ENCODE measurements around the gene VPS26A. TPM values are rescaled to one million over a fixed set of nuclear protein-coding genes. Genes with fewer than 3 reads are reported as not detected.
A peak's percentile ranks its signal among the peaks of the same experiment; 100 is the strongest.

Gene VPS26A
- total RNA-seq, 1 donor: 41.3 TPM

DNA sequence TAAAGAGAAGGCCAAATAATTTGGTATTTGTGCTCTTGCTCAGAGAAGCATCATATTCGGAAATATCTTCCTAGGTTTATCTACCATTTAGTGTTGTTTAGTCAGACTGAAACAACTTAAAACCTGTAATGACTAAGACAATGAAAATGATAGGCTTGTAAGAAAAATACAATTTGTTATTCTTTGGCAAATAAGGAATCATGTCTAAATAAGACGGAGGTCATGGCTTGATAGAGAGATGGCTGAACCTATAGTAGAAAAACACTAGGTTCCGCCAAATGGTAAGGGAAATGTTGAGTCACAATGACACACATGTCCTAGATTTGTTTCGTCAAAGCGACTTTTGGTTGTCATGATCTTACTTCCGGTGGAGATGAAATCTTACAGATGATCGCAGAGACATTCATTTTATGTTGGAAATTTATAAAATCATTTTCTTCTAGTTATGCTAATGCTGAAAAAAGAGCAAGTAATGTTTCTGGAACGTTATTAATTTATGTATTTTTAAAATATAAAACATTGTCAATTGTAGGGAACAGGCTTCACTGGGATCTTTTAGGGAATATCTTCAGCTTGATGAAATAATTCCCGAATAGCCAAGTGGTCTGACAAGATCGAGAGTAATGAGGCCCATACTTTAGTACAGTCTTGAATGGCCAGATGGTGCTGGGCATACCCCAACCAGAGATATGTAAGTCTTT lies 35.0 kb upstream of the VPS26A start:
- Histone ChIP-seq H3K79me2 (ENCODE audit: insufficient read depth, low read length) (peaks cover 58% of the 10 kb centered on the region), H3K36me3 (ENCODE audit: insufficient read depth, low read length) (peaks cover 5% of the 10 kb centered on the region), H3K4me1 (ENCODE audit: insufficient read depth, low read length) (peaks cover 41% of the 10 kb centered on the region), H3K27ac (ENCODE audit: low read depth, low read length) (peak overlapping the region; percentile 98), H3K9me3 (ENCODE audit: low read depth, low read length) (no peaks in the 10 kb centered on the region), H3K27me3 (ENCODE audit: insufficient read depth, low read length) (no peaks in the 10 kb centered on the region), H2AFZ (ENCODE audit: low read length) (no peak overlapping the region), H3K4me2 (ENCODE audit: insufficient read depth, low read length) (peak overlapping the region; percentile 83), H4K20me1 (ENCODE audit: insufficient read depth, low read length) (peaks cover 19% of the 10 kb centered on the region), H3K4me3 (ENCODE audit: insufficient read depth, low read length) (peak overlapping the region; percentile 77)
- TF ChIP-seq, protein P1, sequence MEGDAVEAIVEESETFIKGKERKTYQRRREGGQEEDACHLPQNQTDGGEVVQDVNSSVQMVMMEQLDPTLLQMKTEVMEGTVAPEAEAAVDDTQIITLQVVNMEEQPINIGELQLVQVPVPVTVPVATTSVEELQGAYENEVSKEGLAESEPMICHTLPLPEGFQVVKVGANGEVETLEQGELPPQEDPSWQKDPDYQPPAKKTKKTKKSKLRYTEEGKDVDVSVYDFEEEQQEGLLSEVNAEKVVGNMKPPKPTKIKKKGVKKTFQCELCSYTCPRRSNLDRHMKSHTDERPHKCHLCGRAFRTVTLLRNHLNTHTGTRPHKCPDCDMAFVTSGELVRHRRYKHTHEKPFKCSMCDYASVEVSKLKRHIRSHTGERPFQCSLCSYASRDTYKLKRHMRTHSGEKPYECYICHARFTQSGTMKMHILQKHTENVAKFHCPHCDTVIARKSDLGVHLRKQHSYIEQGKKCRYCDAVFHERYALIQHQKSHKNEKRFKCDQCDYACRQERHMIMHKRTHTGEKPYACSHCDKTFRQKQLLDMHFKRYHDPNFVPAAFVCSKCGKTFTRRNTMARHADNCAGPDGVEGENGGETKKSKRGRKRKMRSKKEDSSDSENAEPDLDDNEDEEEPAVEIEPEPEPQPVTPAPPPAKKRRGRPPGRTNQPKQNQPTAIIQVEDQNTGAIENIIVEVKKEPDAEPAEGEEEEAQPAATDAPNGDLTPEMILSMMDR (IDR thresholded peaks at IDR 0.05; ENCODE audit: extremely low read depth, low read depth, low read length): no peak
- no peak for DNase-seq (ENCODE audit: insufficient read length, low spot score, missing footprints)

DNA sequence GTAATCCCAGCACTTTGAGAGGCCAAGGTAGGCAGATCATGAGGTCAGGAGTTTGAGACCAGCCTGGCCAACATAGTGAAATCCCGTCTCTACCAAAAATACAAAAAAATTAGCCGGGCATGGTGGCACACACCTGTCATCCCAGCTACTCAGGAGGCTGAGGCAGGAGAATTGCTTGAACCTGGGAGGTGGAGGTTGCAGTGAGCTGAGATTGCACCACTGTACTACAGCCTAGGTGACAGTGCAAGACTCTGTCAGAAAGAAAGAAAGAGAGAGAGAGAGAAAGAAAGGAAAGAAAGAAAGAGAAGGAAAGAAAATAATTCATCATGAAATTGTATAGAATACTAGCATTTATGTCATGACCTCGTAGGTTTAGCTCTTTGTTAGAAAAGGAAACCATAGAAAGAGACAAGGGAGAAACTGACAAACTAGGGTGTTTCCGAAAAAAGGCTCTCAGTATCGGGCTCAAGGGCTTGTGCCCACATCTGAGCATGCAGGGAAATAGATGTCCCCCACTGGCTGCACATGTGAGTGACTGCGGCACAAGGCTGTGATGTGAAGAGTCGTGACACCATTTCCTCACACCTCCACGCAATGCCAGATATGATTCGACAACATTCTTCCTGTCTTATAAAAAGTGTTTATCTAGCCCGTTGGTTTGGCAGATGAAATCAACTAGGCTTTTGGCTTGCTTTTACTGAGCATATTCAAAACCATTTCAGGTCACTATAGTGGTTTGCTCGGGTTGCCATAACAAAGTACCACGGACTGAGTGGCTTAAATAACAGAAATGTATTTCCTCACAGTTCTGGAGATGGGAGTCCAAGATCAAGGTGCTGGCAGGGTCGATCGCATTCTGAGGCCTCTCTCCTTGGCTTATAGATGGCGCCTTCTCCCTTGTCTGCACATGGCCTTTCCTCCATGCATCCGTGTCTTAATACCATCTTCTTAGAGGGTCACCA lies 34.1 kb upstream of the VPS26A start:
- DNase-seq (ENCODE audit: insufficient read length, low spot score, missing footprints): no peak
- H3K79me2 ChIP-seq (ENCODE audit: insufficient read depth, low read length): peaks cover 68% of the 10 kb centered on the region

GRCh38 chr10:69090685-69091084 lies 33.3 kb upstream of the VPS26A start:
- Histone ChIP-seq H3K4me2 (ENCODE audit: insufficient read depth, low read length) (peak overlapping the region; percentile 83), H4K20me1 (ENCODE audit: insufficient read depth, low read length) (peaks cover 27% of the 10 kb centered on the region), H3K27ac (ENCODE audit: low read depth, low read length) (peak overlapping the region; percentile 98), H3K79me2 (ENCODE audit: insufficient read depth, low read length) (peaks cover 76% of the 10 kb centered on the region), H3K27me3 (ENCODE audit: insufficient read depth, low read length) (no peaks in the 10 kb centered on the region), H3K36me3 (ENCODE audit: insufficient read depth, low read length) (peaks cover 9% of the 10 kb centered on the region), H3K4me3 (ENCODE audit: insufficient read depth, low read length) (peak overlapping the region; percentile 77), H2AFZ (ENCODE audit: low read length) (no peak overlapping the region), H3K9me3 (ENCODE audit: low read depth, low read length) (no peaks in the 10 kb centered on the region), H3K4me1 (ENCODE audit: insufficient read depth, low read length) (peaks cover 41% of the 10 kb centered on the region)
- DNase-seq (ENCODE audit: insufficient read length, low spot score, missing footprints): no peak
- TF ChIP-seq, protein P1 (IDR thresholded peaks at IDR 0.05; ENCODE audit: extremely low read depth, low read depth, low read length): no peak

More for the DNA sequence above, 34.1 kb upstream of the VPS26A start:
- peak overlapping the region; percentile 77 for H3K4me3 ChIP-seq (ENCODE audit: insufficient read depth, low read length)
- peaks cover 9% of the 10 kb centered on the region for H3K36me3 ChIP-seq (ENCODE audit: insufficient read depth, low read length)
- peaks cover 22% of the 10 kb centered on the region for H4K20me1 ChIP-seq (ENCODE audit: insufficient read depth, low read length)
- H3K4me2 ChIP-seq (ENCODE audit: insufficient read depth, low read length): peak overlapping the region; percentile 83
- TF ChIP-seq, protein P1 (IDR thresholded peaks at IDR 0.05; ENCODE audit: extremely low read depth, low read depth, low read length): no peak
- H3K27me3 ChIP-seq (ENCODE audit: insufficient read depth, low read length): no peaks in the 10 kb centered on the region
- no peaks in the 10 kb centered on the region for H3K9me3 ChIP-seq (ENCODE audit: low read depth, low read length)
- peak overlapping the region; percentile 98 for H3K27ac ChIP-seq (ENCODE audit: low read depth, low read length)
- peaks cover 41% of the 10 kb centered on the region for H3K4me1 ChIP-seq (ENCODE audit: insufficient read depth, low read length)
- H2AFZ ChIP-seq (ENCODE audit: low read length): no peak overlapping the region
